Measurements from ENCODE around the gene ABLIM1.

GRCh38 chr10:114600057-114600456 lies 58.0 kb downstream of the ABLIM1 start:
- TF ChIP-seq CTCF (IDR thresholded peaks at IDR 0.05) = no peak
- TF ChIP-seq EZH2 (IDR thresholded peaks at IDR 0.05) = no peak
- TF ChIP-seq EZH2phosphoT487 (IDR thresholded peaks at IDR 0.05) = no peak

Measured in neural progenitor cell (in vitro differentiated cells).